HK-2 (cell line): ENCODE data around the gene RRP12.
A peak's percentile ranks its signal among the peaks of the same experiment; 100 is the strongest.

Experiments used
- DNase-seq: peaks from one replicate; pipeline ENCODE4 v3.0.0-alpha.2; 2018; ENCODE audit not compliant: unreplicated experiment

The RRP12 gene

GRCh38 chr10:97336942-97337831, 64.0 kb downstream of the RRP12 start:
- no peak for DNase-seq

- no peak for DNase-seq
Measured at GRCh38 chr10:97336446-97336845, 64.7 kb downstream of the RRP12 start.

GRCh38 chr10:97336006-97336405, 65.1 kb downstream of the RRP12 start:
- no peak for DNase-seq

GRCh38 chr10:97335188-97335619, 65.9 kb downstream of the RRP12 start:
- DNase-seq: no peak

GRCh38 chr10:97334370-97335175, 66.6 kb downstream of the RRP12 start, which contains the start of gene FRAT2:
Gene FRAT2 (minus strand): TSS chr10:97334729. CDS start chr10:97334572, 157 bp downstream.
- peak; percentile 93 for DNase-seq

GRCh38 chr10:97333601-97334369, 67.4 kb downstream of the RRP12 start:
- peak; percentile 70 for DNase-seq

GRCh38 chr10:97333351-97333600, 67.9 kb downstream of the RRP12 start:
- DNase-seq: no peak

GRCh38 chr10:97332591-97333350, 68.4 kb downstream of the RRP12 start:
- DNase-seq: peak; percentile 73

GRCh38 chr10:97331153-97331703, 69.9 kb downstream of the RRP12 start:
- DNase-seq: no peak

GRCh38 chr10:97329766-97330165, 71.4 kb downstream of the RRP12 start:
- DNase-seq: no peak

- DNase-seq: no peak
Measured at GRCh38 chr10:97328646-97329453, 72.3 kb downstream of the RRP12 start.

- no peak for DNase-seq
Measured at GRCh38 chr10:97327348-97328294, 73.5 kb downstream of the RRP12 start.

GRCh38 chr10:97325754-97326153, 75.4 kb downstream of the RRP12 start:
- no peak for DNase-seq

- DNase-seq: no peak
Measured at GRCh38 chr10:97323501-97323900, 77.6 kb downstream of the RRP12 start.

- no peak for DNase-seq
Measured at GRCh38 chr10:97321804-97322190, 79.3 kb downstream of the RRP12 start.

GRCh38 chr10:97321032-97321803, 79.9 kb downstream of the RRP12 start:
- no peak for DNase-seq

- no peak for DNase-seq
Measured at GRCh38 chr10:97320480-97321031, 80.6 kb downstream of the RRP12 start.
